PFSK-1 (cell line): ENCODE measurements around the gene TOMM34.

Source experiments
- FOXP2 ChIP-seq: optimal IDR thresholded peaks from 2 replicates; pipeline ENCODE3; 2011; ENCODE audit warnings: borderline replicate concordance, control low read depth, inconsistent platforms; ENCODE audit not compliant: insufficient read depth; ENCODE audit errors: extremely low read length, extremely low read depth
- POLR2AphosphoS5 ChIP-seq: IDR thresholded peaks from 2 replicates; pipeline ENCODE4 v1.6.1; 2012; ENCODE audit warnings: low read depth, mild to moderate bottlenecking, control low read depth, low read length, moderate library complexity
- SIN3A ChIP-seq: IDR thresholded peaks from 2 replicates; pipeline ENCODE4 v1.6.1; 2012; ENCODE audit warnings: mild to moderate bottlenecking, low read length, moderate library complexity, borderline replicate concordance; ENCODE audit not compliant: insufficient read depth
- TAF1 ChIP-seq: IDR thresholded peaks from 2 replicates; pipeline ENCODE4 v1.6.1; 2012; ENCODE audit warnings: low read length, control low read depth, borderline replicate concordance; ENCODE audit not compliant: insufficient read depth
- TF ChIP-seq, protein P1 (sequence below), 2 experiments: IDR thresholded peaks; 2 replicates each; pipeline versions ENCODE4 v1.6.1 to v1.8.0; 2011 to 2012; ENCODE audit warnings: low read depth in 2 of 2, low read length in 2 of 2, control low read depth in 1 of 2, inconsistent platforms in 1 of 2, mild to moderate bottlenecking in 1 of 2, moderate library complexity in 1 of 2; ENCODE audit not compliant: insufficient read depth in 1 of 2

Gene TOMM34

DNA sequence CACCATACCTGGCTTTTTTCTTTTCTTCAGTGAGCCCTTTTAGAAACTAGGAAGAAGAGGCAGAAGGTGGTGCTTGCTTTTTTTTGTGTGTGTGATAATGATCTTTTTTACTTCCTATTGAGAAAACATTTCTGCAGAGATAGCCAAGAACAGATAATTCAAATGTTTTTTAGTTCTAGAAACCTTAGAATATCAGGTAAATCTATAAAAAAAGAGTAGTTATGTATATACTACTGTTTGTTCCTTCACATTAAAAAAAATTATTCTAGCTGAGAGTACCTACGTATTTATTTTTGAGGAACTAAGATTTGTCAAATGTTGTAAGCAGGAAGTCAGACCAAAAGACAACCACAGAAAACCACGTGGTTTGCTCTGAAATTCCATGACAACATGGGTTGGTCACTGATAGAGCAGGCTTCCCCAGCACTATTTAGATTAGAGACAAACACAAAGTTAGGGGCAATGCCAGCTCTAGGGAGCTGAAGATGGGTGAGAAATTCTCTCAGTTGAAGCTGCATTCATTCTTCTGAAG, 19.0 kb upstream of the TOMM34 start:
- no peak for TF ChIP-seq POLR2AphosphoS5
- no peak for TF ChIP-seq SIN3A
- no peak for TF ChIP-seq FOXP2
- TF ChIP-seq TAF1, result no peak
- TF ChIP-seq, protein P1, sequence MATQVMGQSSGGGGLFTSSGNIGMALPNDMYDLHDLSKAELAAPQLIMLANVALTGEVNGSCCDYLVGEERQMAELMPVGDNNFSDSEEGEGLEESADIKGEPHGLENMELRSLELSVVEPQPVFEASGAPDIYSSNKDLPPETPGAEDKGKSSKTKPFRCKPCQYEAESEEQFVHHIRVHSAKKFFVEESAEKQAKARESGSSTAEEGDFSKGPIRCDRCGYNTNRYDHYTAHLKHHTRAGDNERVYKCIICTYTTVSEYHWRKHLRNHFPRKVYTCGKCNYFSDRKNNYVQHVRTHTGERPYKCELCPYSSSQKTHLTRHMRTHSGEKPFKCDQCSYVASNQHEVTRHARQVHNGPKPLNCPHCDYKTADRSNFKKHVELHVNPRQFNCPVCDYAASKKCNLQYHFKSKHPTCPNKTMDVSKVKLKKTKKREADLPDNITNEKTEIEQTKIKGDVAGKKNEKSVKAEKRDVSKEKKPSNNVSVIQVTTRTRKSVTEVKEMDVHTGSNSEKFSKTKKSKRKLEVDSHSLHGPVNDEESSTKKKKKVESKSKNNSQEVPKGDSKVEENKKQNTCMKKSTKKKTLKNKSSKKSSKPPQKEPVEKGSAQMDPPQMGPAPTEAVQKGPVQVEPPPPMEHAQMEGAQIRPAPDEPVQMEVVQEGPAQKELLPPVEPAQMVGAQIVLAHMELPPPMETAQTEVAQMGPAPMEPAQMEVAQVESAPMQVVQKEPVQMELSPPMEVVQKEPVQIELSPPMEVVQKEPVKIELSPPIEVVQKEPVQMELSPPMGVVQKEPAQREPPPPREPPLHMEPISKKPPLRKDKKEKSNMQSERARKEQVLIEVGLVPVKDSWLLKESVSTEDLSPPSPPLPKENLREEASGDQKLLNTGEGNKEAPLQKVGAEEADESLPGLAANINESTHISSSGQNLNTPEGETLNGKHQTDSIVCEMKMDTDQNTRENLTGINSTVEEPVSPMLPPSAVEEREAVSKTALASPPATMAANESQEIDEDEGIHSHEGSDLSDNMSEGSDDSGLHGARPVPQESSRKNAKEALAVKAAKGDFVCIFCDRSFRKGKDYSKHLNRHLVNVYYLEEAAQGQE (IDR thresholded peaks at IDR 0.05; ENCODE audit: insufficient read depth in 1 of 2, low read depth in 2 of 2, low read length in 2 of 2), result no peak

- TF ChIP-seq SIN3A (no peak), TAF1 (no peak), FOXP2 (no peak), POLR2AphosphoS5 (no peak)
- TF ChIP-seq, protein P1 (IDR thresholded peaks at IDR 0.05; ENCODE audit: insufficient read depth in 1 of 2, low read depth in 2 of 2, low read length in 2 of 2), result no peak
Observed at GRCh38 chr20:44976698-44977097, 16.5 kb upstream of the TOMM34 start.

- TF ChIP-seq FOXP2 (no peak), TAF1 (no peak), POLR2AphosphoS5 (no peak), SIN3A (no peak)
- TF ChIP-seq, protein P1 (IDR thresholded peaks at IDR 0.05; ENCODE audit: insufficient read depth in 1 of 2, low read depth in 2 of 2, low read length in 2 of 2), result no peak
Observed at GRCh38 chr20:44973053-44973452, 12.9 kb upstream of the TOMM34 start.

DNA sequence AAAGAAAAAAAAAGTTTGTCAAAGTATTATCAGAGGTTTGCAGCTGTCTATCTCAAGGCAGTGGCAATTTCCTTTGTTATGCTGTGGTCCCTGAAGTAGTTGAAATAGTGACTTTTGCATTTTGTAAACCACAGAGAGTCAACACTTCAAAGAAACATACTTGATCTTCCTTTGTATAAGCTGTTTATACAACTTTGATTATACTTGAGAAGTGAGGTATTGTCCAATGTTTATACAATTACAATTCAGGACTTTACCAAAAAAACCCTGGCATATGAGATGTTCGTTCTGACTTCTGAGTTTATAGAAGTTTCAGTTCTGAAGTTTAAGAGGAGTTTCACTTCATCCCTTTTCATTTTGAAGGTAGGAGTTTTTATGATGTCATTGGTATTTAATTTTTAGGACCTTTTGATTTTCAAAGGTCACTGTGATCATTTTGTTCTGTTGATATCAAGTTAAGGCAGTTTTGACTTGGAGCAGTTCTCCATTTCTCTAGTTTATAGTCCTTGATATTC, 10.1 kb upstream of the TOMM34 start:
- no peak for TF ChIP-seq TAF1
- no peak for TF ChIP-seq POLR2AphosphoS5
- no peak for TF ChIP-seq FOXP2
- TF ChIP-seq, protein P1 (IDR thresholded peaks at IDR 0.05; ENCODE audit: insufficient read depth in 1 of 2, low read depth in 2 of 2, low read length in 2 of 2), result no peak
- TF ChIP-seq SIN3A, result no peak

DNA sequence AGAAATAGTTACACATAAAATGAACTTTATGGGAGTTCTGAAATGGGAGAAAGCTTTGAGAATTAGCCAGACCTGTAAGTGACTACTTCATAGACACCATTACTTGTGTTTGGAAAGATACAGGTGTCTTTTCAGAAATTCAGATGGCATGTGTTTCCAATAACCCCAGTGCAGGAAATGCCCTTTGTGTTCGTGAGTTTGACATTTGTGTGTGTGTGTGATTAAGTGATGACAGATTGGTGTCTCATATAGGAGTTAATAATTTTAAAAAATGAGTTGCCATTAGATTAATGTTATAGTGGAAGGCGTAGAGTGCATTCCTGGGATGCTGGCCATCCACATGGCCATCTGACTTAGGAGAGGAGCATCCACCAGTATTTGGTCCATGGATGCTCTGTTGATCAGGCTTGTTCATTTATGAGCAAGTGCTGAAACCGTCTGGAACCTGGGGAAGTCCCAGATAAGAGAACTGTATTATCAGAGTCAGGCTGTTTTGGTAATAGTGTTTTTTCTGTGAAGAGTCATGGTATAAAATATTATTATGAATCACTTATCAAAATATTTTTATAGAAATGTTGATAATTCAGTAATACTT, 9.2 kb upstream of the TOMM34 start:
- TF ChIP-seq, protein P1 (IDR thresholded peaks at IDR 0.05; ENCODE audit: insufficient read depth in 1 of 2, low read depth in 2 of 2, low read length in 2 of 2), result no peak
- TF ChIP-seq SIN3A, result no peak
- TF ChIP-seq TAF1, result no peak
- TF ChIP-seq FOXP2, result no peak
- no peak for TF ChIP-seq POLR2AphosphoS5
